SK-N-SH treated with all-trans-retinoic acid at 6 μM for 48 hours (cell line): ENCODE data around the gene SHB.

Experiments
- ARNTL ChIP-seq: fragments of 450-650 bp; formaldehyde crosslinking; IDR thresholded peaks from 2 replicates; pipeline ENCODE4 v1.5.0; 2020; ENCODE audit warnings: low read depth, mild to moderate bottlenecking, moderate library complexity, borderline replicate concordance
- ESRRG ChIP-seq: fragments of 250-450 bp; sonication (Bioruptor Pico); IDR thresholded peaks from 2 replicates; pipeline ENCODE4 v1.6.1; 2021; ENCODE audit warnings: mild to moderate bottlenecking
- ZFP3 ChIP-seq: fragments of 250-450 bp; sonication (Bioruptor Pico); IDR thresholded peaks from 2 replicates; pipeline ENCODE4 v1.5.0; 2020; ENCODE audit warnings: mild to moderate bottlenecking, moderate library complexity
- ZFP30 ChIP-seq: fragments of 450-650 bp; formaldehyde crosslinking; IDR thresholded peaks from 2 replicates; pipeline ENCODE4 v1.5.0; 2022; ENCODE audit warnings: mild to moderate bottlenecking, moderate library complexity
- ZNF565 ChIP-seq: fragments of 450-650 bp; formaldehyde crosslinking; conservative IDR thresholded peaks from 2 replicates; pipeline ENCODE4 v1.5.0; 2020; ENCODE audit warnings: low read depth, mild to moderate bottlenecking, moderate library complexity

GRCh38 chr9:37963936-37964739 is 104.9 kb downstream of the SHB start:
- TF ChIP-seq ZFP30 (CRISPR knock-in tag) (no peak), ZFP3 (peak; percentile 46; the same call in 1 of the 2 replicates), ZNF565 (CRISPR knock-in tag) (no peak), ARNTL (CRISPR knock-in tag) (no peak), ESRRG (CRISPR knock-in tag) (no peak)
